Measurements from ENCODE around the gene BORCS8.

BORCS8 gene

GRCh38 chr19:19162495-19162894 lies 29.5 kb downstream of the BORCS8 start:
- no peak for DNase-seq (ENCODE audit: extremely low read depth, insufficient read length)
- Histone ChIP-seq H3K4me3 (replicated peaks; ENCODE audit: low read depth, low read length) (no peak overlapping the region), H3K27me3 (replicated peaks; ENCODE audit: control insufficient read depth, insufficient read depth, low read length) (no peaks in the 10 kb centered on the region), H3K36me3 (ENCODE audit: control insufficient read depth, insufficient read depth, low read length) (no peaks in the 10 kb centered on the region)
- no peak for TF ChIP-seq CTCF (IDR thresholded peaks at IDR 0.05; ENCODE audit: insufficient read depth, low read length, poor library complexity, severe bottlenecking)

GRCh38 chr19:19160461-19161035 lies 31.4 kb downstream of the BORCS8 start:
- no peaks in the 10 kb centered on the region for H3K27me3 ChIP-seq (replicated peaks; ENCODE audit: control insufficient read depth, insufficient read depth, low read length)

GRCh38 chr19:19159534-19159933 lies 32.4 kb downstream of the BORCS8 start:
- no peaks in the 10 kb centered on the region for H3K36me3 ChIP-seq (ENCODE audit: control insufficient read depth, insufficient read depth, low read length)

More at GRCh38 chr19:19160461-19161035, 31.4 kb downstream of the BORCS8 start:
- Histone ChIP-seq H3K4me3 (replicated peaks; ENCODE audit: low read depth, low read length) (peak overlapping the region; percentile 33; the same call in 1 of the 2 replicates), H3K36me3 (ENCODE audit: control insufficient read depth, insufficient read depth, low read length) (no peaks in the 10 kb centered on the region)
- TF ChIP-seq CTCF (IDR thresholded peaks at IDR 0.05; ENCODE audit: insufficient read depth, low read length, poor library complexity, severe bottlenecking), result no peak
- DNase-seq (ENCODE audit: extremely low read depth, insufficient read length), result peak; percentile 90

GRCh38 chr19:19157808-19158207 lies 34.1 kb downstream of the BORCS8 start:
- DNase-seq (ENCODE audit: extremely low read depth, insufficient read length), result no peak
- TF ChIP-seq CTCF (IDR thresholded peaks at IDR 0.05; ENCODE audit: insufficient read depth, low read length, poor library complexity, severe bottlenecking), result no peak
- Histone ChIP-seq H3K36me3 (ENCODE audit: control insufficient read depth, insufficient read depth, low read length) (no peaks in the 10 kb centered on the region; the same call in 1 of the 2 replicates), H3K27me3 (replicated peaks; ENCODE audit: control insufficient read depth, insufficient read depth, low read length) (no peaks in the 10 kb centered on the region), H3K4me3 (replicated peaks; ENCODE audit: low read depth, low read length) (no peak overlapping the region)

More at GRCh38 chr19:19159534-19159933, 32.4 kb downstream of the BORCS8 start:
- H3K4me3 ChIP-seq (replicated peaks; ENCODE audit: low read depth, low read length), result no peak overlapping the region
- no peak for DNase-seq (ENCODE audit: extremely low read depth, insufficient read length)
- TF ChIP-seq CTCF (IDR thresholded peaks at IDR 0.05; ENCODE audit: insufficient read depth, low read length, poor library complexity, severe bottlenecking), result no peak
- no peaks in the 10 kb centered on the region for H3K27me3 ChIP-seq (replicated peaks; ENCODE audit: control insufficient read depth, insufficient read depth, low read length)

- no peak overlapping the region for H3K4me3 ChIP-seq (replicated peaks; ENCODE audit: low read depth, low read length)
- no peaks in the 10 kb centered on the region; the same call in none of the 2 replicates for H3K36me3 ChIP-seq (ENCODE audit: control insufficient read depth, insufficient read depth, low read length)
- peak; percentile 86 for DNase-seq (ENCODE audit: extremely low read depth, insufficient read length)
- no peak for TF ChIP-seq CTCF (IDR thresholded peaks at IDR 0.05; ENCODE audit: insufficient read depth, low read length, poor library complexity, severe bottlenecking)
- H3K27me3 ChIP-seq (replicated peaks; ENCODE audit: control insufficient read depth, insufficient read depth, low read length), result no peaks in the 10 kb centered on the region
Observed at GRCh38 chr19:19155495-19156219, 36.3 kb downstream of the BORCS8 start.
